ENCODE measurements around the gene EEF1AKMT3.

- TF ChIP-seq FOXK2 (IDR thresholded peaks at IDR 0.05): no peak
- TF ChIP-seq ZNF384 (IDR thresholded peaks at IDR 0.05): no peak
- TF ChIP-seq BHLHE40 (IDR thresholded peaks at IDR 0.05; ENCODE audit: borderline replicate concordance): no peak
- TF ChIP-seq FOXM1 (IDR thresholded peaks at IDR 0.05; ENCODE audit: borderline replicate concordance): no peak
- TF ChIP-seq ELF4 (IDR thresholded peaks at IDR 0.05): no peak
- no peak for TF ChIP-seq SUZ12 (IDR thresholded peaks at IDR 0.05)
- TF ChIP-seq CTBP1 (IDR thresholded peaks at IDR 0.05; ENCODE audit: borderline replicate concordance): no peak
- no peak for TF ChIP-seq L3MBTL2 (conservative IDR thresholded peaks at IDR 0.05)
- TF ChIP-seq ARNT (IDR thresholded peaks at IDR 0.05): no peak
- TF ChIP-seq NFRKB (IDR thresholded peaks at IDR 0.05): no peak
Observed at GRCh38 chr12:57781244-57781643, 8.8 kb downstream of the EEF1AKMT3 start.
